AG09319 (cell line): ENCODE results near the gene PSMB5.
A peak's percentile ranks its signal among the peaks of the same experiment; 100 is the strongest.

ENCODE experiments used
- DNase-seq: peaks from one replicate; pipeline ENCODE4 v3.0.0-alpha.2; 2010; ENCODE audit warnings: low read depth; ENCODE audit errors: extremely low read depth
- TF ChIP-seq, protein P1 (sequence below): IDR thresholded peaks from 2 replicates; pipeline ENCODE4 v1.5.1; 2011; ENCODE audit warnings: low read depth, mild to moderate bottlenecking, inconsistent platforms, low read length, moderate library complexity

The PSMB5 gene

DNA sequence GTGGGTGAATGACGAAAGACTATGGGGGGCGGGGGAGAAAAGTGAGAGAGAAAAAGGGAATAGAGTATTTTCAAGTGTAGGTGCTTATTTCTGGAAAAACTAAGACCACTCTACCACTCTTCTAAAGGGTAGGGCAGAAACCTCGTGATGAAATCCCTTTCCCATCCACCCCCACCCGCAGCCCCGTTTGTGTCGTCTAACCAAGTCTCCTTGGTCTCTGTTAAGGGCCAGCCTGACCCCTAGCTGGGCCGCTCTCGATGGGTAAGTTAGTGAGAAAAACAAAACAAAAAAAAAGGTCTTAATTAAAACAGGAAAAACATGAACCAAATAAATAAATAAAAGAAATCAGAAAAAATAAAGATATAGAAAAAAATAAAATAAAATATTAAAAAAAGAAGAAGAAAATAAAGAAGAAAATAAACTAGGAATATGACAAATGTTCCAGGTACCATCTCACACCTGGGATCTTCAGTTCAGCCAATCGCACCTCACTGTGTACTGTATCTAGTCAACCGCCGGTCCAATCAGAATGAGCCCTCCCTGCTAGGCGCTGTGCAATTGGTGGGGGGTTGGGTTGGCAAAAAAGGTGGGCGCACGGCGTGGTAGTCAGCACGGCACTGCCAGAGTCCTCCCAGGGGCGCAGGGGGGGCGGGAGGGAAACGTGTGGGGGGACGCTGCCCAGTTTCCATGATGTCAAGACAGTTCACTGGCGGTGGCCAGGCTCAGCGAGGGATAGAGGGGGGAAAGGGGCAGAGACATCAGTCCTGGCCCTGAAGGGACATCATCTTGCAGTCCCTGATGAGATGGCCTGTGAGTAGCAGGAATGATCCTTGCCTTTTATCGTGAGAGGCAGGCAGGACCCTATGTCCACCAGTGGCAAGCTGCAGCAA lies 32.4 kb upstream of the PSMB5 start:
- no peak for DNase-seq
- TF ChIP-seq, protein P1, sequence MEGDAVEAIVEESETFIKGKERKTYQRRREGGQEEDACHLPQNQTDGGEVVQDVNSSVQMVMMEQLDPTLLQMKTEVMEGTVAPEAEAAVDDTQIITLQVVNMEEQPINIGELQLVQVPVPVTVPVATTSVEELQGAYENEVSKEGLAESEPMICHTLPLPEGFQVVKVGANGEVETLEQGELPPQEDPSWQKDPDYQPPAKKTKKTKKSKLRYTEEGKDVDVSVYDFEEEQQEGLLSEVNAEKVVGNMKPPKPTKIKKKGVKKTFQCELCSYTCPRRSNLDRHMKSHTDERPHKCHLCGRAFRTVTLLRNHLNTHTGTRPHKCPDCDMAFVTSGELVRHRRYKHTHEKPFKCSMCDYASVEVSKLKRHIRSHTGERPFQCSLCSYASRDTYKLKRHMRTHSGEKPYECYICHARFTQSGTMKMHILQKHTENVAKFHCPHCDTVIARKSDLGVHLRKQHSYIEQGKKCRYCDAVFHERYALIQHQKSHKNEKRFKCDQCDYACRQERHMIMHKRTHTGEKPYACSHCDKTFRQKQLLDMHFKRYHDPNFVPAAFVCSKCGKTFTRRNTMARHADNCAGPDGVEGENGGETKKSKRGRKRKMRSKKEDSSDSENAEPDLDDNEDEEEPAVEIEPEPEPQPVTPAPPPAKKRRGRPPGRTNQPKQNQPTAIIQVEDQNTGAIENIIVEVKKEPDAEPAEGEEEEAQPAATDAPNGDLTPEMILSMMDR = no peak

DNA sequence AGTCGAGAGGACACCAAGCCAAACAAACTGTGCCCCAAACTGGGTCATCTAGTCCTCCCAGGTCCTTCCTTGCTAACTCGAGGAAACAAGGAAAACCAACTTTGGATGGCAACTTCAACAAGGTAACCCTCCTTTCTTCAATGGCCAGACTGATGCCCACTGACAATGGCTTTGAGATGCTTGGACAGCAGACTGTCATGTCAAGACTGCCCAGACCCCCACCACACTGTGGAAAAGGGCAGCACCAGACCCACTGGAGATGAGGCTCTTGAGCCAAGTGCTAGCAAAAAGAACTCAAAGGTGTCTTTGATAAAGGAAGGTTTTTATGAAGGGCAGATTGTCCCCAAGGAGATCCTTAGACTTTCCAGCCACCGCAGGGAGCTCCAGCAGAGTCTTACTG lies 31.7 kb upstream of the PSMB5 start:
- no peak for DNase-seq
- TF ChIP-seq, protein P1 = no peak

- no peak for DNase-seq
- TF ChIP-seq, protein P1 = no peak
Measured at GRCh38 chr14:23063601-23064000, 28.9 kb upstream of the PSMB5 start.

GRCh38 chr14:23062002-23062401 lies 27.3 kb upstream of the PSMB5 start:
- peak; percentile 69 for DNase-seq
- TF ChIP-seq, protein P1 = no peak

GRCh38 chr14:23060536-23061260 lies 26.0 kb upstream of the PSMB5 start:
- TF ChIP-seq, protein P1 = no peak
- no peak for DNase-seq

GRCh38 chr14:23058654-23059504 lies 24.2 kb upstream of the PSMB5 start:
- no peak for DNase-seq
- TF ChIP-seq, protein P1 = no peak
